ENCODE data around the gene HAPLN1.
"Not testable (repeated sequence)": the region's sequence is repeated elsewhere in the genome, so short reads cannot be mapped to it uniquely, and the experiment has no call there.

The HAPLN1 gene

DNA sequence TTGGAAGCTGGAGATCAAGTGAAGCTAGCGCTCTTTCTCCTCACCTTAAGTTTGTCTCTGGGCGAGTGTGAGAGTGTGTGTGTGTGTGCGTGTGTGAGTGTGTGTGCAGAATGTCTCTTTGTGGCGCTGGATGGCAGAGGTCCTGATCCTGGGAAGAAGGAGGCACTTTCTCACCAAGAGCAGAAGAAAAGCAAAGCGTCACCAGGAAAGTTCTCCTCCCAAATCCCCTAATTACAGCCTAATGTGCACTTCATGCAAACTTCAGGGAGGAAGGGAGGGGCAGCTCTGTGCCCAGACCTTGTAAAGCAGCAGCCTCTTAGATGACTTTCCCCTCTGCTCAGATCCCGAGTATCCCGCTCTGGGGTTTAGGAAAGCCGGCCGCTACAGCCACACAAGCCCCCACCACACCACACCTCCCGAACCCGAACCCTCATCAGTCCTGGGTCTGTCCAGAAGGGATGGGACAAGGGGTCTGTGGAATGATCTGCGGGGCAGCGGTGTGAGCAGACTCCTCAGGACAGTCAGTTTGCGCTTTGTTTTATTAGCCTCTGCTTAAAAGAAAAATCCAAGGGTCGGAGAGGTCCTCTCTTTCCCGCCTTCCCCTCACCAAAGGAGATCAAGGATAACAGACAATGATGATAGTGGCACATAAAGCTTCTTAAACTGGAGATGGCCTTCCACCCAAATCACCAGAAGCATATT is at the start of gene HAPLN1:
HAPLN1 (minus strand) TSS at position 20 of the 702 bp plus-strand sequence. CDS start 47,332 bp downstream, outside the sequence.
- no peak for DNase-seq

DNA sequence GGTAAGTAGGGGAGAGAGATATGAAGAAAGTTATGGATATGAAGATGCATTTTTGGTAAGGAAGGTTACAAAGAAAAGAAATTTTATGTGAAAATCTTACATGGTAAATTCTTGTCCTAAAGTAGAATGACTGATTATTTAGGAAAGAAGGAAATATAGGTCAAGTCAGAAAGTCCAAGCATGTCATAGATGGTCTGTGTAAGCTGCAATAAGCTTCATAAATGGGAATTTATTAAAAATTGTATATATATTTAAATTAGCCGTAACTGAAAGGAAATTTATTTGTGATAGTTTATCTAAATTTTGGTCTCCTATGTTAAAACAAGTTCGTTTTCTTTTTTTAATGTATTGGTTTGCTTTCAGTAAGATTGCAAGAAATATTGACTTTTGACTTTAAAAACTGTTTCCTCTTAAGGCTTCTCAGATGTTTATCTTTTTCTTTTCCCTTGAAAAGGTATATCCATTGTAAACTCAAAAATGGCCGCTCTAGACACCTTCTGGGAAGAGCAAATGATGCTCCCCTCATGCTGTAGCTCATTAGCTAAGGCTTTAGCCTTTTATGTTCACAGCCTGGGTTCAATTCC is 46.8 kb upstream of the HAPLN1 start:
- DNase-seq = no peak

GRCh38 chr5:83764101-83764500 is 43.4 kb upstream of the HAPLN1 start:
- no peak for DNase-seq

DNA sequence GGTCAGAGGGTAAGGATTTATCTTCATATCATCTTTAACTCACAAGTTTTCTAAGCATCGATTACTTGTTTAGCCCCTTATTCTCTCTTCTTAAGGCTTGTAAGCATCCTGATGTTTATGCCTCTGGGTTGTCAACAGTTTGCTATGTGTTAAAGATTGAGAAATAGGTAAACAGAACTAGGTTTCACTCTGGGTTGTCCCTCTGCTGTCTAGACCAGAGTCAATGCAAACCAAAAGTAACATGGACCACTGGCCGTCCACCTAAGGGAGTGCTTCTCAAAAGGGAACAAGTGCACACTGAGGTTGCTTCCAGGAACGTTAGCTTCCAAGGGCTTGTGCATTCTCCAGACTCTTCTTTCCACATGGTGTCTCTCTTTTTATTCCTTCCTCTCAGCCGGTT is 39.9 kb upstream of the HAPLN1 start:
- no peak for DNase-seq

DNA sequence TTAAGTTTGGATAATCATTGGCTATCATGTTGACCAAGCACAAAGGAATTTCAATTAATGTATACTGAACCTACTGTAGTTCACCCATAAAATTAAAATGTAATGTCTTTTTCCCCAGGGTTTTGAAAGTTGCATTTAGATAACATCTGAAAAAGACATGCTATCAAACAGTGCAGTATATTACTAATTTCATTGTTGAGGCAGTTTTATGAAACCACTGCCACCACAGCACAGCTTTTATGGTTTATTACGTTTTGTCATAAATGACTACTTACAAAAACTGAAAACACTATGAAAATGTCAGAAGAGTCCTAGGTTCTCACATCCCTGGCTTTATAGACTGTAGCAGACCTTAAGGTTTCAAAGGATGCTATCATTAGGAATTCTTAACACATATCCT is 32.0 kb upstream of the HAPLN1 start:
- DNase-seq = no peak

- DNase-seq = no peak
Observed at GRCh38 chr5:83751201-83751600, 30.5 kb upstream of the HAPLN1 start.

DNA sequence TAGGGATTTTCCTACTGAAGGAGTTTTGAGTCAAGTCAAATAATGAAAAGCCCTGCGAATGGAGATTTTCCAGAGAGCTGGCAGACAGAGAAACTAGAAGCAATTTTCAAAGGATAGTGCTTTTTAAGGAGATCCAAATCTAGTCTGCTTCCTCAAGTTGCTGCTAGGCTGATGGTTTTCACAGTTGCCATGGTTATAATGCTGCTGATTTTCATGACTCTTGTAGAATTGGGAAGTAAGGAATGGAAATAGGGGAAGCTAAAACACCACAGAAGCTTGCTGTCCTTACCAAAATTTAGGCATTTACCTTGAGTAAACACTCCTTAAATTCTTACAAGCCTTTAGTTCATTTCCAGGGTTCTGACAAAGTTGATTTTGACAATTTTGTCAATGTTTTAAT is 30.1 kb upstream of the HAPLN1 start:
- DNase-seq = no peak

- DNase-seq = no peak
Observed at GRCh38 chr5:83745816-83746215, 25.2 kb upstream of the HAPLN1 start.

- DNase-seq = no peak
Observed at GRCh38 chr5:83744821-83745220, 24.2 kb upstream of the HAPLN1 start.

DNA sequence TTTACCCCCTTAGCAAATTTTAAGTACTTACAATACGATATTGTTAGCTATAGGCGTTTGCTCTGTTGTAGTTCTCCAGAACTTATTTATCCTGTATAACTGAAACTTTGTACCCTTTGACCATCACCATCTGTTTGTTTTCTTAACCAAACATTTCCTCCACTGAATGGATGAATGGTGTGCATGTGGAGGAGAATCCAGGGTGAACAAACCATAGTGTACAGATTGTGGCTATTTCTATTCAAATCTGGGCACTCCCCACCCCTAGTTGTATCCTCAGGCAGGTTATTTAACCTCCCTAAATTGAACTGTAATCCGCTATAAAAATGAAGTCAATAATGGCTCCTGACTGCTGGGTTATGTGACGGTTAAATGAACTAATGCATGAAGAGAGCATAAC is 21.4 kb upstream of the HAPLN1 start:
- DNase-seq = no peak

DNA sequence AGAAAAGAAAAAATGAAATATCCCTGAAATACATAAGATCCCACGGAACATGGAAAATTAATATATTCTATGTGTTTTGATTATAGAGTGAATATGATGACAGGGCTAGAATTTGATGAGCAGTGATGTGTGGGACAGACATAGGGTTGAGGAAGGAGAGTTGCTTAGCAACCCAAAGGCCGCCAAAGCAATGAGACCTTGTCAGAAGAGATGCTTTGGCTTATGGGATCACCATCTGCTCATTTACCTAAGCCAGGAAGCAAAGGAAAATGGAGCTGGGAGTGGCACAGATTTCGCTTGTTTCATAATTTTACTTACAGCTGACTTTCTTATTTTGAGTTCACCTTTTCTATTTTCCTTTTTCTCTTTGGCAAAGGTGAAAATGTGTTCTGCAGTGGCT is 20.9 kb upstream of the HAPLN1 start:
- DNase-seq = no peak

- no peak for DNase-seq
Observed at GRCh38 chr5:83740741-83741140, 20.1 kb upstream of the HAPLN1 start.

DNA sequence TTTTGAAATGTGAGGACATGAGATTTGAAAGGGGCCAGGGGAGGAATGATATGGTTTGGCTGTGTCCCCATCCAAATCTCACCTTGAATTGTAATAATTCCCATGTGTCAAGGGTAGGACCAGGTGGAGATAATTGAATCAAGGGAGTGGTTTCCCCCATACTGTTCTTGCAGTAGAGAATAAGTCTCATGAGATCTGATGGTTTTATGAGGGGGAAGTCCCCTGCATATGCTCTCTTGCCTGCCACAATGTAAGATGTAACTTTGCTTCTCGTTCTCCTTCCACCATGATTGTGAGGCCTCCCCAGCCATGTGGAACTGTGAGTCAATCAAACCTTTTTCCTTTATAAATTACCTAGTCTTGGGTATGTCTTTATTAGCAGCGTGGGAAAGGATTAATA is 15.5 kb upstream of the HAPLN1 start:
- not testable (repeated sequence) for DNase-seq

GRCh38 chr5:83735058-83735457 is 14.4 kb upstream of the HAPLN1 start:
- not testable (repeated sequence) for DNase-seq

- DNase-seq = no peak
Observed at GRCh38 chr5:83731638-83732037, 11.0 kb upstream of the HAPLN1 start.

- DNase-seq = no peak
Observed at GRCh38 chr5:83729362-83729761, 8.7 kb upstream of the HAPLN1 start.

DNA sequence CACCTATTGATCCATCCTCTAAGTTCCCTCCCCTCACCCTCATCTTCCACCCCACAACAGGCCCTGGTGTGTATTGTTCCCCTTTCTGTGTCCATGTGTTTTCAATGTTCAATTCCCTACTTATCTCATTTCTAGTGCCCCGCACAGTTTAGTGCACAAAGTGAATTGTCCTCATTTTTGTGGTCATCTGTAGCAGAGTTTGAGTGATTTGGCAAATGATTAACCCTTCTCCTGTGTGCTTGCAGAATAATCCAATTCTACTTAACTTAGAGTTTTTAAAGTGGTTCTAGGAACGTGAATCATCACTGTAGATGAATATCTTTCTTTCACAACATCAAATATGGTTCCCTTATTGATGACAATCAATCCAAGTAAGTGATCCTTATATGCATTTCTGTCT is 6.3 kb upstream of the HAPLN1 start:
- no peak for DNase-seq

DNA sequence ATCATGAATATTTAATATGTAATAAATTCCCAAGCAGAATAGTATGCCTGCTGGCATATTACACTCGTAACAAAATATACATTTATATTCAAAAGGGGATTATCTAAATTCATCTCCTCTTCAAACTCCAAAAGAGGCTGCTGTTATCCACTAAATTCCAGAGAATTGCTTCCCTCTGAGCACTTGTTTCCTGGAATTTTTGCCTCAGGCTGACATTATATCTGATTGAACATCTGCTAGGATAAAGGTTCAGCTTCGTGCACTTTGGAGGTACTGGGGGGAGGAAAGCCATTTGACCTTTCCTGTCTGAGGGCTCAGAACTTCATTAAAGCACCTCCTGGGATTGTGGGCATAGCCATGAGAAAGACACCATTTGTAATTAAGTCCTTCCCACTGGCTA is 4.3 kb upstream of the HAPLN1 start:
- DNase-seq = no peak

DNA sequence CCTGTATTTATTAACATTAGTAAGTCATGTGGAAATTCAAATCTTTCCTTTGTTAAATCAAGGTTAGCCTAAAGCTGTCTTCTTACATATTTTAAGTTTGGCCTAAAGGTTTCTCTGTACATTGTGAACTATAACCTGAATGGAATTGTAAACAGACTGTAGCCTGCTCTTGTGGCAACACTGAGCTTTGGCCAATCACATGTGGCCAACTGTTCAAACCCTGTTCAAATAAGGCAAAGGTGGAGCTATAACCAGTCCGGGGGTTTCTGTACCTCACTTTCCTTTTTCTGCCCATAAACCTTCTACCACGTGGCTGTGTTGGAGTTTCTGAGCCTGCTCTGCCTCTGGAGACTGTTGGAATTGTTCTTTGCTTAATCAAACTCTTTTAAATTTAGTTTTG is 3.3 kb upstream of the HAPLN1 start:
- no peak for DNase-seq

DNA sequence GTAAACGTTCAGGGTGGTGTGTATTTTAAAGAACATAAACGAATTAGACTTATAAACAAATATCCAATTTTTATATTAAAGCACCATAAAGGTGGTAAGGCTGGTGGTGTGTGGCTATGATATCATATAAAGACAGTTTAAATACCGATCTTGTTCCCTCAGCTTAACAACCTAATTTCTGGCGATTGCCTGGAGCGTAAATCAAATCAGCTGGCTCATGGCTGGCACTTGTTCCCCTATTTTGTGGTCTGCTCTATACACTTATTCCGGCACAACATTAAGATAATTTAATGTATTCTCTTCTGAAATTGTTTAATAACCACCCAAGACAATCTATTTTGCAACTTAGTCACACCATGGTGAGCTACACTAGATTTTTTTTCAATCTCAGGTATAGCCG is 2.4 kb upstream of the HAPLN1 start:
- no peak for DNase-seq

DNA sequence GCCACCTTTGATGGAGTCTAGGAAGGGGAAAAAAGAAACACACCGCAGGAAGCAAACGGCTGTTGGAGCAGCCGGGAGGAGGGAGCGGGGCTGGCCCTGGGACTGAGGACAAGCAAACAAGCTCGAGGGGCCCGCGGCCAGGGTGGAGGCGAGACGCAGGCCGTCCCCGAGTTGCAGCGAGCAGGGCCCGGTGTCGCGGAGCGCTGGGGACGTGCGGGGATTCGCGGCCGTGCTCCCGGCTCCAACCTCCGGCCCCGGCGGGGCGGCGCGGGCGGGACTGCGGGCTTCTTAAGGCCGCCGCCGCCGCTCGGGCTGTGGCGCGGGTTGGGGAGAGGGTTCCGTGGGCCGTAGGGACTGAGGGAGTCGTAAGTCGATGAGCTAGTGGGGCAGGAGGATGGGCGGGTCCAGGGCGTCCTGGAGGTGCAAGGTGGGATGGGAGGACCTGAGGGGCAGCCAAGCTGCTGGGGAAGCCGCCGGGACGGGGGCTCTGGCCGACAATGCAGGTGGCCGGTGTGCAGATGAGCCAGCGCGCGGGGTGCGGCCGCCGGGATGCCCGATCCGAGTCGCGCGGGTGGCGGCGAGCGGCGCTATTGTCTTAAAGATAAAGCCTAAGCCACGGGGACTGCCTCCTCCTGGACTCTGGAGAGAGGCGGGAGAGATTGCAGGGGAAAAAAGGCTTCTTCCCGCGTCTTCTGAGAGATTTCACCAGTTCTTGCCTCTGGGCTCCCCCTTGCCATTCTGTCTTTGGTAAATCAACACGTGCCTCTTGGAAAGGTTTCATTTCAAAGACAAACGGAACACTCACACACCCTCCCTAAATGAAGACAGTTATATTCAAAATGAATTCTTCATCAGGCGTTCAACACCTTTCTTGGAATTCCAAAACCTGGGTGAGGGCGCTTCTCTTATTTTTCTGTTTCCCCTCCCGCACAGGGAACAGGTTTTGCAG is 1.6 kb upstream of the HAPLN1 start:
- DNase-seq = no peak

- DNase-seq = no peak
Observed at GRCh38 chr5:83718936-83719495, 1.6 kb downstream of the HAPLN1 start.

DNA sequence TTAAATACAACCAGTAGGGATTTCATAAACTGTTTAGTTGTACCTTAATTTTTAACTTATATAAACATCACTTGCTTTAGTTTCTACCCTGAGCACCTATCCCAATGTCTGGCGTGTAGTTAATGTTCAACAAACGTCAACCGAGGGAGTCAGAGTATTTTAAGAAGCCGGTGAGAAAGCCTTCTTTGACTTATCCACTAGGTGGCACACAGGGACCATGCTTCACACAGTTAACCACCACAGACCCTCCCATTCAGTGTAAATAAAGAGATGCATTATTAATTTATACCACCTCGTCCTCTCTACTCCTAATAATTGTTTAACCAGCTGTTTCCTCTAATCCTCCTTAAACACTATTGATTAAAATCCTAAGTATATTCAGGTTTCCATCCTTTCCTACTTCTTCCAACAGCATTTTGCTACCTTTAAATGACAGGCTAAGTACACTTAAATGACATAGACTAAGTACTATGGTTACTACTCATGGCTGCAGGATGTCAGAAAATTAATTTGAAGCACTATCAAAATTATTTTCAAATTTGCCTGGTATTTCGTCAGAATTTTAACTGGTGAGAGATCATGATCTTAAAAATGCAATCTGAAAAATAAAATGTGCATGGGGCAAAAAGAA is 2.3 kb downstream of the HAPLN1 start:
- peak; percentile 34 for DNase-seq

Data from NCI-H1092 treated with DMSO at 0.1 percent for 48 hours (cell line).